HG02981 (cell line): ENCODE measurements around the gene HPS1.

ENCODE experiments used
- ATAC-seq: cut with Tn5 transposase; IDR thresholded peaks from one replicate; pipeline ENCODE4 v1.9.1; 2021; ENCODE audit warnings: mild to moderate bottlenecking, moderate library complexity; ENCODE audit not compliant: unreplicated experiment

The HPS1 gene

DNA sequence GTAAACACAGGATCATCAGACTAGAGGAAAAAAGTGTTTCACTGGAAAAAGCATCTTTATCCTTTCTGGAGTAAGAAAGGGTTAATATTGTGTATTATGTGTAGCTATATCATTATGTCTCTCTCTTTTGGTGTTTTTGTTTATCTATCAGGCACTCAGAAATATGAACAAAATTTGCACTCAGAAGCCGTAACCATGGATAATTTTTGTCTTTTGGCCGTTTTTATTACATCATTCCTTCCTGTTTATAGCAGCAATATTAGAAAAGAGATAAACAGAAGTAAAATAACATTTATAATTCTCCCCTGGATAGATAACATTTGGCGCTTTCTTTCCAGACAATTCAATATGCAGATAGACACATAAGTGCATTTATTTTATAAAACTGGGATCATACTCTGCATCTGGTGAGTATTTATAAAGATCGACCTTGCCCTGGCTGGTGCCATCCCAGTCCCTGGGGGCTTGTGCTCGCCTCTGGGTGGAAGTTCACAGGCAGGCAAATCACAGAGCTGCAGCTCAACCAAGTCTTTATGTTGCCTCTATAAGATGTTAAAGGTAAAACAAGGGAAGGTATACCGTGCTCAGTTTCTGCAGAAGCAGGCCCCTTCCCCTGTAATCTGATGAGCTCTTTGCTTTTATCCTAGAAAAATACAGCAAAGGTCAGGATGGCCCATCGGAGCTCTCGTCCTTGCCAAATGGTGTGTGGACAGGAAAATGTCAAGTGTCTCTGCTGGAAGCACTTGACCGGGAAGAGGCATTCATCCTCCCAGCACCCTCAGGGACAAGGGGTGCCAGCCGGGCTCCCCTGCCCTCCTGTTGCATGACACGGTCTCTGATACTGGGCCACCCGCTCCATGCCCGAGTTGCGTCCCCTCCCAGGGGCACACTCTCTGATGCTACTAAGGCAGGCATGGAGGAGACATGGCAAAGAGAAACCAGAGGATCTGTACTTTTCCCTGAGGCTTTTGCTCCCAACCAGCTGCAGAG is 75.6 kb downstream of the HPS1 start:
- no peak for ATAC-seq

DNA sequence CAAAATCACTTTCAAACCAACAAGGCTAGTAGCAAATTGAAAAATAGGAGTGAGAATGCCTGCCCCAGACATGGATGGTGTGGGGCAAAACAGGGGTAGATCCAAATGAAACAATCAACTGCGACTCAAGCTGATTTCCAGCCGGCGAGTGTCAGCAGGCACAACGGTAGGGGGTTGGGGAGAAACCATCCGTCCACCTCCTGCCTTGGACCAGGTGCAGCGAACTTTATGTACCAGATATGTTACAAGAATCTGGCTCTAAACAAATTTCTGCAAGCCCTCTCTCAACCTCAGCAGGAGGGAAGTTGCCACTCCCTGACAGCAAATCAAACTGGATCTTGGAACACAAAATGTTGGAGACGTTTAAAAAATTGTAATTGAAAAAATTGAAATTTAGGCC is 76.9 kb downstream of the HPS1 start:
- ATAC-seq = no peak

DNA sequence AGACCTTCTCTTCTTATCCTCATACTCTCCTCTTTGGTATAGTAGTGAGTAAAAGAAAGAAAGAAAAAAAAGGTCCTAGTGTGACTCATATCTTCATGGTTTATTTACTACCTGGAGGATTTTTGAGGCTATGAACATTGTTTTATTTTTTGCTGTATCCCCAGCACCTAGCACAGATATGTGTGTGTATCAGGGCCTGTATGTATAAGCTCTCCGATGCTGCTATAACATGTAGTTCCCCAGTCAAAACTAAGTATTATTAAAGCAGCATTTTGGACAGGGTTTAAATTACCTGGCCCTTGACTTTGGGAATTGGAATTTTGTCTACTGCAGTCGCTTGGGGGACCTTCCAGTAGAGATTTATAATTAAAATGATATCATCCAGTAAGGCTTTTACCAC is 78.1 kb downstream of the HPS1 start:
- ATAC-seq = no peak

DNA sequence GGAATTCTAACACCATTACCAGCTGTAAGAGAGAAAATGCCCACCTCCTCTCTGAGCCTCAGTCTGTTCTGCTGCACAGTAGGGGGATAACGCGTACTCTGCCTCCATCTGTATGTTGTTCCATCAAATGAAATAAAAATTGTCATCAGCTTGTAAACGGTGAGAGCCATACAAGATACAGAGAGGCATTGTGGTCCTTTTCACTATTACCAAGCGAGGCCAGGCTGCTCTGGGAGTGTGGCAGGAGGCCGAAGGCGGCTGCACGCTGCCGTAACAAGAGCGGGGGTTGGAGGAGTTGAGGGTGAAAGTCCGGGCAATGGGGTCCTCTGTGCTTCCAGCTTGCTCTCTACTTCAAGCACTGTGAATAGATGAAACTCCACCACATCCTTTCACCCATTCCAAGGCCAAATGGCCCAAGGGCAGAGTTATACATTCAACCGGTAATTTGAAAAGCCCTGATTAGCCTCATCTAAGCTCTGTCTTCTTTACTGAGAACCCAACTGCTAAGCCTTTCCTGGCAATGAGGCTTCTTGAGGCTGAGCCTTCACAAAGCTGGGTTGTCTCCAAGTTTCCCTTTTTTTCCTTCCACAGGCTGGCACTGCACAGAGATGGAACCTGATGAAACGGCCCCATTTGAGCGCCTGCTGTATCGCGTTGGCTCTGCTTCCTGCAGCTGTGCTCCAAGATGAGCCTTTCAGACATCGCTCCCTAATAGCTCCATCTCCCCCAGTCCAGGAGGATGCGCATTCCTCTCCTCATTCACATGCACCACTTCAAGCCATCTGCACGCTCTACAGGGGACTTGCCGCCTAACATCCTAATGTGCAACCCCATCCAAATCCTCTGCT is 78.9 kb downstream of the HPS1 start:
- ATAC-seq = no peak
